ENCODE results near the gene CGB2. TPM values are rescaled to one million over a fixed set of nuclear protein-coding genes. Genes with fewer than 3 reads are reported as not detected.
A peak's percentile ranks its signal among the peaks of the same experiment; 100 is the strongest.

CGB2 gene
- total and polyA plus RNA-seq, 9 of the 15 experiments (the other 6 are each of a cell fraction or from before 2014, with no cell fraction given) = 0.22 TPM; not detected in 8

GRCh38 chr19:49061445-49061844 lies 29.8 kb downstream of the CGB2 start:
- ATAC-seq = no peak

More at GRCh38 chr19:49061445-49061844, 29.8 kb downstream of the CGB2 start:
- peak in 1 of 4 experiments; percentile 20 for DNase-seq (ENCODE audit: extremely low read depth in 1 of 4, low spot score in 3 of 4)
- peaks cover 22 to 61% of the 10 kb centered on the region in 2 experiments; a peak in 3 of 5 replicates for H3K27me3 ChIP-seq (ENCODE audit: control insufficient read depth in 2 of 2, insufficient read depth in 2 of 2, low read length in 2 of 2)
- no TSS peak for BruUV-seq (replicated peaks)
- no peak overlapping the region for H3K27ac ChIP-seq (ENCODE audit: extremely low read depth, low read depth, low read length)
- in situ Hi-C loops (cut with MboI) (no loop called here), intact Hi-C loops (cut with micrococcal nuclease) (no loop called here)
- H4K20me1 ChIP-seq (replicated peaks; ENCODE audit: control insufficient read depth, insufficient read depth, low read length) = peaks cover 4% of the 10 kb centered on the region; the same call in 1 of the 2 replicates
- POLR2A ChIA-PET = interaction anchor here (1.4 kb wide), 1 partner anchor 8 kb away, joined by 4 read pairs; no protein-coding TSS in a partner anchor
- H3K36me3 ChIP-seq (ENCODE audit: control insufficient read depth, insufficient read depth, low read length) = no peaks in the 10 kb centered on the region
- H3K9me1 ChIP-seq (ENCODE audit: control insufficient read depth, insufficient read depth, low read length) = no peaks in the 10 kb centered on the region
- TF ChIP-seq, protein P1, sequence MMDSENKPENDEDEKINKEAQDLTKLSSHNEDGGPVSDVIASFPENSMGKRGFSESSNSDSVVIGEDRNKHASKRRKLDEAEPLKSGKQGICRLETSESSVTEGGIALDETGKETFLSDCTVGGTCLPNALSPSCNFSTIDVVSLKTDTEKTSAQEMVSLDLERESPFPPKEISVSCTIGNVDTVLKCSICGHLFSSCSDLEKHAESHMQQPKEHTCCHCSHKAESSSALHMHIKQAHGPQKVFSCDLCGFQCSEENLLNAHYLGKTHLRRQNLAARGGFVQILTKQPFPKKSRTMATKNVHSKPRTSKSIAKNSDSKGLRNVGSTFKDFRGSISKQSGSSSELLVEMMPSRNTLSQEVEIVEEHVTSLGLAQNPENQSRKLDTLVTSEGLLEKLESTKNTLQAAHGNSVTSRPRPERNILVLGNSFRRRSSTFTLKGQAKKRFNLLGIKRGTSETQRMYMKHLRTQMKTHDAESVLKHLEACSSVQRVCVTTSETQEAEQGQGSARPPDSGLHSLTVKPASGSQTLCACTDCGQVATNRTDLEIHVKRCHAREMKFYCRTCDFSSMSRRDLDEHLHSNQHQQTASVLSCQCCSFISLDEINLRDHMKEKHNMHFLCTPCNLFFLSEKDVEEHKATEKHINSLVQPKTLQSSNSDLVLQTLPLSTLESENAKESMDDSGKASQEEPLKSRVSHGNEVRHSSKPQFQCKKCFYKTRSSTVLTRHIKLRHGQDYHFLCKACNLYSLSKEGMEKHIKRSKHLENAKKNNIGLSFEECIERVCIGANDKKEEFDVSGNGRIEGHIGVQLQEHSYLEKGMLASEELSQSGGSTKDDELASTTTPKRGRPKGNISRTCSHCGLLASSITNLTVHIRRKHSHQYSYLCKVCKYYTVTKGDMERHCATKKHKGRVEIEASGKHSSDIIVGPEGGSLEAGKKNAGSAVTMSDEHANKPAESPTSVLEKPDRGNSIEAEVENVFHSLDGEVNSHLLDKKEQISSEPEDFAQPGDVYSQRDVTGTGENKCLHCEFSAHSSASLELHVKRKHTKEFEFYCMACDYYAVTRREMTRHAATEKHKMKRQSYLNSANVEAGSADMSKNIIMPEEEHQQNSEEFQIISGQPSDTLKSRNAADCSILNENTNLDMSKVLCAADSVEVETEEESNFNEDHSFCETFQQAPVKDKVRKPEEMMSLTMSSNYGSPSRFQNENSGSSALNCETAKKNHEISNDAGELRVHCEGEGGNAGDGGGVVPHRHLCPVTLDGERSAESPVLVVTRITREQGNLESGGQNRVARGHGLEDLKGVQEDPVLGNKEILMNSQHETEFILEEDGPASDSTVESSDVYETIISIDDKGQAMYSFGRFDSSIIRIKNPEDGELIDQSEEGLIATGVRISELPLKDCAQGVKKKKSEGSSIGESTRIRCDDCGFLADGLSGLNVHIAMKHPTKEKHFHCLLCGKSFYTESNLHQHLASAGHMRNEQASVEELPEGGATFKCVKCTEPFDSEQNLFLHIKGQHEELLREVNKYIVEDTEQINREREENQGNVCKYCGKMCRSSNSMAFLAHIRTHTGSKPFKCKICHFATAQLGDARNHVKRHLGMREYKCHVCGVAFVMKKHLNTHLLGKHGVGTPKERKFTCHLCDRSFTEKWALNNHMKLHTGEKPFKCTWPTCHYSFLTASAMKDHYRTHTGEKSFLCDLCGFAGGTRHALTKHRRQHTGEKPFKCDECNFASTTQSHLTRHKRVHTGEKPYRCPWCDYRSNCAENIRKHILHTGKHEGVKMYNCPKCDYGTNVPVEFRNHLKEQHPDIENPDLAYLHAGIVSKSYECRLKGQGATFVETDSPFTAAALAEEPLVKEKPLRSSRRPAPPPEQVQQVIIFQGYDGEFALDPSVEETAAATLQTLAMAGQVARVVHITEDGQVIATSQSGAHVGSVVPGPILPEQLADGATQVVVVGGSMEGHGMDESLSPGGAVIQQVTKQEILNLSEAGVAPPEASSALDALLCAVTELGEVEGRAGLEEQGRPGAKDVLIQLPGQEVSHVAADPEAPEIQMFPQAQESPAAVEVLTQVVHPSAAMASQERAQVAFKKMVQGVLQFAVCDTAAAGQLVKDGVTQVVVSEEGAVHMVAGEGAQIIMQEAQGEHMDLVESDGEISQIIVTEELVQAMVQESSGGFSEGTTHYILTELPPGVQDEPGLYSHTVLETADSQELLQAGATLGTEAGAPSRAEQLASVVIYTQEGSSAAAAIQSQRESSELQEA (IDR thresholded peaks at IDR 0.05; ENCODE audit: low read depth) = no peak
- peak; percentile 61 for TF ChIP-seq EGR1 (conservative IDR thresholded peaks at IDR 0.05)
- no peaks in the 10 kb centered on the region for H3K9me3 ChIP-seq (replicated peaks; ENCODE audit: control insufficient read depth, insufficient read depth, low read depth, low read length)
- H3K9ac ChIP-seq (ENCODE audit: insufficient read depth in 1 of 2, low read depth in 2 of 2, low read length in 2 of 2) = peak overlapping the region in 1 of 2 experiments; percentile 45; a peak in 2 of 4 replicates
- no peaks in the 10 kb centered on the region for H3K79me2 ChIP-seq (ENCODE audit: control insufficient read depth, insufficient read depth, low read length)
- H2AFZ ChIP-seq (ENCODE audit: low read depth, low read length) = no peak overlapping the region
- no peak overlapping the region for H3K4me2 ChIP-seq (ENCODE audit: insufficient read depth, low read length)
- no peak for FAIRE-seq
- WGBS (ENCODE audit: insufficient coverage, low coverage, missing lambda C conversion rate) = 4% methylated on average over 23 of the region's 25 CpGs
- CTCF ChIA-PET (ENCODE audit: low intra/inter-chr PET ratio) = no interaction called here
- H3K4me3 ChIP-seq = no peak overlapping the region
- peaks cover 2 to 42% of the 10 kb centered on the region in 2 experiments; a peak in 4 of 5 replicates for H3K4me1 ChIP-seq (replicated peaks in 1 of 2; ENCODE audit: control insufficient read depth in 2 of 2, insufficient read depth in 2 of 2, low read length in 2 of 2)

All from K562 (cell line).